ENCODE measurements around the gene SRSF2.
A peak's percentile ranks its signal among the peaks of the same experiment; 100 is the strongest.

SRSF2 gene

DNA sequence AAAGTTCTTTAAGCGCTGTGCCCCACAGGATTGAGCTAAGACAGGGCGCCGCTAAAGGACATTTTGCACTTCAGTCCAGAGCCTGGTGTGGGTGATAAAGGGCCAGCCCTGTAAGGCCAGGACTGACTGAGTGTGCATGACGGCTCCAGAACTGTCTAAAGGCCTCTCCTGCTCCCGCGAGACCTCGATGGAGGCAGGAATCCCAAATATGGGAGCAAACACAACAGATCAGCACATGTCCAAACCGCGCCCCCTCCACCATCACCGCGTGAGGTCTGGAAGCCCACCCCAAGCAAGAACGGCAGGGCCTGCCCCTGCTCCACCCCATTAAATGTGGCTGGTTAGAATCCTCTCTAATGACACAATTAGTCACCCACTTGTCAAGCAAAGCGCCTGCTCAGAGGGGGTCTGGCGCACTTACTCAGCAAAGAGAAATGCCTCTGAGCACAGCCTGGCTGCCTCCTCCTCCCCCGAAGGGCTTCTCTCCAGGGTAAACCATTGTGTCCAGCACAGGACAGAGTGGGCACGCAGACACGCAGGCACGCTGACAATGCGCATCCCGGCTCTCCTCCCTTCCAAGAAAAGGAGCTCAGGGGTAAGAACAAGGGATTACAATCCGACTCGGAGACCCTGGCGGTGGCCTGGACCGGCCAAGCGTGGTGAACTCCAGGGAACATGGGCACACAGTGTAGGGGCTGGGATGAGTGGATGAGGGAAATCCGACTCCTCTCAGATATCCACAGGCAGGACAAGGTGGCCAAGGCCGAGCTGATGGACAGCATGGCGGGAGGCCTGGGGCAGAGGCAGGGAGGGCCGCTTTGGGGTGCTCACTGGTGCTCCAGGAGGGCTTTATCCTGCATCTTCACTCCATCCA lies 27.8 kb downstream of the SRSF2 start:
- H3K27ac ChIP-seq = peak overlapping the region; percentile 78
- H3K4me3 ChIP-seq (ENCODE audit: low read depth, low read length) = peak overlapping the region; percentile 67
- TF ChIP-seq, protein P1, sequence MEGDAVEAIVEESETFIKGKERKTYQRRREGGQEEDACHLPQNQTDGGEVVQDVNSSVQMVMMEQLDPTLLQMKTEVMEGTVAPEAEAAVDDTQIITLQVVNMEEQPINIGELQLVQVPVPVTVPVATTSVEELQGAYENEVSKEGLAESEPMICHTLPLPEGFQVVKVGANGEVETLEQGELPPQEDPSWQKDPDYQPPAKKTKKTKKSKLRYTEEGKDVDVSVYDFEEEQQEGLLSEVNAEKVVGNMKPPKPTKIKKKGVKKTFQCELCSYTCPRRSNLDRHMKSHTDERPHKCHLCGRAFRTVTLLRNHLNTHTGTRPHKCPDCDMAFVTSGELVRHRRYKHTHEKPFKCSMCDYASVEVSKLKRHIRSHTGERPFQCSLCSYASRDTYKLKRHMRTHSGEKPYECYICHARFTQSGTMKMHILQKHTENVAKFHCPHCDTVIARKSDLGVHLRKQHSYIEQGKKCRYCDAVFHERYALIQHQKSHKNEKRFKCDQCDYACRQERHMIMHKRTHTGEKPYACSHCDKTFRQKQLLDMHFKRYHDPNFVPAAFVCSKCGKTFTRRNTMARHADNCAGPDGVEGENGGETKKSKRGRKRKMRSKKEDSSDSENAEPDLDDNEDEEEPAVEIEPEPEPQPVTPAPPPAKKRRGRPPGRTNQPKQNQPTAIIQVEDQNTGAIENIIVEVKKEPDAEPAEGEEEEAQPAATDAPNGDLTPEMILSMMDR (IDR thresholded peaks at IDR 0.05; ENCODE audit: low read depth, low read length) = no peak
- DNase-seq = peak; percentile 70
- no peaks in the 10 kb centered on the region for H3K9me3 ChIP-seq (ENCODE audit: severe bottlenecking)
- H3K27me3 ChIP-seq (ENCODE audit: insufficient read depth, low read depth, severe bottlenecking) = no peaks in the 10 kb centered on the region
- H3K36me3 ChIP-seq = peaks cover 23% of the 10 kb centered on the region

DNA sequence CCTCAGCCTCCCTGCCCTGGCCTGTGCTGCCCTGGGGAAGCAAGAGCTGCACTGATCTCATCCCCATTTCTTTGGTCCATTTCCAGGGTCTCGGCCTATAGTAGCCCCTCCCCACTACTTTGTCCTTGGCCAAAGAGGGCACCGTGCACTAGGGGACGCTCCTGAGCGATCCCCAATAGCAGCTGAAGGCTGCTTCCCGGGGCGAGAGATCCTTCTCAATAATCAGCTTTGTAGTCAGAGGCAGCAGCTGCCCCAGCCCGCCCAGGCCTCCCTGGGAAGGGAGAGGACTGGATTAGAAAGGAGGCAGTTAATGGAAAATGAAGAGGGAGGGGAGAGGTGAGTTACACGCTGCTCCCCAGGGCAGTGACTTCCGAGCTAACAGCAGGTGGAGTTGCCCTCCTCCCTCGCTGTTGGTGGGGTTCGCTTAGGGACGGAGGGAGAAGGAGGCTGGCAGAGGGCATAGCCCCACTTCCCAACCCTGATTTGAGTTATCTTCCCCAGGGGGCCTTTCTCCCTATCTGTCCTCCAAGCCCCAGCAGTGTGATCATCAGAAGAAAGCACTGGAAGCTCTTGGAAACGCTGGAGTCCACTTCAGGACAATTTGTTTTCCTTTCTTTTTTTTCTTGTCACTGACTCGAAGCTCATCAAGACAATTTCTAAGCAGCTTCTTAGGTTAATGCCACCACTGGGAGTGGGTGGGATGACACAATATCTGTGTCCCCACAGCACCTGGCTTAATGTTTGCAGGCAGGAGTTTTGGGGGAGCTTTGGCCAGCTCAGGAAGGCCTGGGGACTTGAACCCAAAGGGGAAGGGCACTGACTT lies 28.9 kb downstream of the SRSF2 start:
- TF ChIP-seq, protein P1 (IDR thresholded peaks at IDR 0.05; ENCODE audit: low read depth, low read length) = peak; percentile 95
- H3K4me3 ChIP-seq (ENCODE audit: low read depth, low read length) = peak overlapping the region; percentile 67
- DNase-seq = peak; percentile 98
- H3K27me3 ChIP-seq (ENCODE audit: insufficient read depth, low read depth, severe bottlenecking) = no peaks in the 10 kb centered on the region
- peak overlapping the region; percentile 78 for H3K27ac ChIP-seq
- peaks cover 13% of the 10 kb centered on the region for H3K36me3 ChIP-seq
- H3K9me3 ChIP-seq (ENCODE audit: severe bottlenecking) = no peaks in the 10 kb centered on the region

DNA sequence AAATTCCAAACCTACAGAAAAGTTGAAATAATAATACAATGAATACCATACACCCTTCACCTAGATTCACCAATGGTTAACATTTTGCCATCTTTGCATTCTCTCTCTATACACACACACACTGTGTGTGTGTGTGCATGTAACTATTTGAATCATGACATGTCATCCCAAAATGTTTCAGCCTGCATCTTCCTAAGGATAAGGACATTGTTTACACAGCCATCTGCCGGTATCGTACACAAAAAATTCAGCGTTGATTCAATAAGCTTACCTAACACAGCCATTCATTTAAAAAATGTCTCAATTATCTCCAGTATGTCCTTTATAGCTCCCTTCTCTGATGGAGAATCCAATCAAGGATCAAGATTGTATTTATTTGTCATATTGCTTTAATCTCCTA lies 30.3 kb downstream of the SRSF2 start:
- TF ChIP-seq, protein P1 (IDR thresholded peaks at IDR 0.05; ENCODE audit: low read depth, low read length) = no peak
- no peak overlapping the region for H3K4me3 ChIP-seq (ENCODE audit: low read depth, low read length)
- DNase-seq = no peak
- H3K27ac ChIP-seq = no peak overlapping the region
- peaks cover 5% of the 10 kb centered on the region for H3K36me3 ChIP-seq
- no peaks in the 10 kb centered on the region for H3K27me3 ChIP-seq (ENCODE audit: insufficient read depth, low read depth, severe bottlenecking)
- no peaks in the 10 kb centered on the region for H3K9me3 ChIP-seq (ENCODE audit: severe bottlenecking)

DNA sequence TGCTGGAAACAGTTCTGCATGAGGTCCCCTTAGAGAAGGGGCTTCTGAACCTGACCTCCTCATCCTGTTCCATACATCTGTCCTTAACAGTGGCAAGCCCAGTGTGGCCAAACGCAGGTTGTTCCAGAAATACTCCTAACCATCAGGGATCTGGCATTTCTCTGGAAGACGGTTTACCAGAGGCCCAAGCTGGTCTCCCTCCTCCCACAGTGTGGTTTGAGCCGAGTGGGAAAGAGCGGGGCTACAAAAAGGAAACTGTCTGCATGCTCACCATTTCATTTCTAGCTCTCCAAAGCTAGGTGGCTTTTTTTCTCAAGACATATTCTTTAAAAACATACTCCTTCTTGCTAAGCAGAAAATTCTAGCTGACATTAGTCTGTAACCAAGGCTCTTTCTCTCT lies 32.3 kb downstream of the SRSF2 start:
- TF ChIP-seq, protein P1 (IDR thresholded peaks at IDR 0.05; ENCODE audit: low read depth, low read length) = no peak
- Histone ChIP-seq H3K27me3 (ENCODE audit: insufficient read depth, low read depth, severe bottlenecking) (no peaks in the 10 kb centered on the region), H3K27ac (no peak overlapping the region), H3K4me3 (ENCODE audit: low read depth, low read length) (no peak overlapping the region), H3K36me3 (peaks cover 5% of the 10 kb centered on the region), H3K9me3 (ENCODE audit: severe bottlenecking) (no peaks in the 10 kb centered on the region)
- no peak for DNase-seq

DNA sequence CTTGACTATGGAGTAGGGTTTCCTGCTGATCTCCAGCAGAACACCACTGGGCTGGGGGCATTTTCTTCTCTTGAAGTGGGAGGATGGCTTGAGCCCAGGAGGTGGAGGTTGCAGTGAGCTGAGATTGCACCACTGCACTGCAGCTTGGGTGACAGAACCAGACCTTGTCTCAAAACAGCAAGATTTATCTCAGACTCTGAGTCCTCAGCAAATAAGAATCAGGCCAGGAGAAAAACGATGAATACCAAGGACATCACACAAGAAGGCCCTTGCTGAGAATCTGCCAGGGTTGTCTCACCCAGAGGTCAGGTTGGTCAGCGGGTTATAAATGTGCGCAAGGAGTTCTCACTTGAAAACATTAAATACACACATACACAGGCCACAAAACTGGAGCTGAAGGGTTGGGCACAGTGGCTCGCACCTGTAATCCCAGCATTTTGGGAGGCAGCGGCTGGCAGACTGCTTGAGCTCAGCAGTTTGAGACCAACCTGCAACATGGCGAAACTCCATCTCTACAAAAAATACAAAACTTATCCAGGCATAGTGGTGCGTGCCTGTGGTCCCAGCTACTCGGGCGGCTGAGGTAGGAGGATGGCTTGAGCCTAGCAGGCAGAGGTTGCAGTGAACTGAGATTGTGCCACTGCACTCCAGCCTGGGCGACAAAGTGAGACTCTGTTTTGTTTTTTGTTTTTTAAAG lies 34.0 kb downstream of the SRSF2 start:
- Histone ChIP-seq H3K27ac (no peak overlapping the region), H3K9me3 (ENCODE audit: severe bottlenecking) (no peaks in the 10 kb centered on the region), H3K4me3 (ENCODE audit: low read depth, low read length) (no peak overlapping the region), H3K36me3 (peaks cover 5% of the 10 kb centered on the region), H3K27me3 (ENCODE audit: insufficient read depth, low read depth, severe bottlenecking) (no peaks in the 10 kb centered on the region)
- TF ChIP-seq, protein P1 (IDR thresholded peaks at IDR 0.05; ENCODE audit: low read depth, low read length) = no peak
- no peak for DNase-seq
